Peyer's patch (tissue), 4 donors: Measurements from ENCODE around the gene DHX16. TPM values are rescaled to one million over a fixed set of nuclear protein-coding genes. Genes with fewer than 3 reads are reported as not detected.

Experiments
- DNase-seq, 3 donors: peaks; one replicate each; pipeline ENCODE4 v3.0.0-alpha.2; 2017 to 2019
- H3K27ac ChIP-seq, 4 donors: fragments of 200-600 bp; sonication (generic); one replicate each; pipeline ENCODE4 v1.5.1; 2016 to 2019
- H3K27me3 ChIP-seq, 2 donors: fragments of 200-600 bp; sonication (generic); one replicate each; pipeline ENCODE4 v1.5.1; 2019
- H3K36me3 ChIP-seq, 3 donors: fragments of 200-600 bp; sonication (generic); one replicate each; pipeline ENCODE4 v1.5.1; 2016 to 2019
- H3K4me1 ChIP-seq, 4 donors: fragments of 200-600 bp; sonication (generic); one replicate each; pipeline ENCODE4 v1.5.1; 2016 to 2019
- H3K4me3 ChIP-seq, 4 donors: fragments of 200-600 bp; sonication (generic); 1 replicate in 3 of 4; 2 replicates in 1 of 4; pipeline ENCODE4 v1.5.1; 2016 to 2019; ENCODE audit warnings: mild to moderate bottlenecking in 1 of 4
- H3K9me3 ChIP-seq, 4 donors: fragments of 200-600 bp; sonication (generic); one replicate each; pipeline ENCODE4 v1.5.1; 2016 to 2019; ENCODE audit warnings: mild to moderate bottlenecking in 1 of 4
- CTCF ChIP-seq, 6 experiments: fragments of 450-650 bp in 4 of 6; fragments of 200-600 bp in 2 of 6; sonication (generic) in 1 of 6; IDR thresholded peaks; one replicate each; pipeline ENCODE4 v1.5.1; 2017 to 2019; ENCODE audit warnings: antibody characterized with exemption in 6 of 6, mild to moderate bottlenecking in 3 of 6, moderate library complexity in 1 of 6
- POLR2A ChIP-seq, 2 donors: fragments of 450-650 bp; IDR thresholded peaks; one replicate each; pipeline ENCODE4 v1.5.1; 2017; ENCODE audit warnings: antibody characterized with exemption in 2 of 2, mild to moderate bottlenecking in 2 of 2, moderate library complexity in 2 of 2
- total RNA-seq, 4 donors: library from RNA; depleted of rRNA; stranded (reverse); fragments of >200 nt; gene quantifications; one replicate each; pipeline ENCODE4 v1.1.0, GENCODE V29; 2016

Gene DHX16
- total RNA-seq, 4 donors from 2014 or later, result 39.6 to 68.1 (median 58.2) TPM

- H3K4me1 ChIP-seq, result peaks cover 0 to 8% (median 3%) of the 10 kb centered on the region in 4 donors
- H3K4me3 ChIP-seq, result no peak overlapping the region
- no peak overlapping the region for H3K27ac ChIP-seq
- peaks cover 0 to 40% (median 0%) of the 10 kb centered on the region in 3 donors for H3K36me3 ChIP-seq
- no peak for DNase-seq
- TF ChIP-seq POLR2A (IDR thresholded peaks at IDR 0.05) (no peak), CTCF (IDR thresholded peaks at IDR 0.05) (no peak)
- no peaks in the 10 kb centered on the region for H3K9me3 ChIP-seq
- H3K27me3 ChIP-seq, result no peaks in the 10 kb centered on the region
These were observed 39.7 kb upstream of the DHX16 start for GRCh38 chr6:30712441-30712945.

- DNase-seq, result no peak
- Histone ChIP-seq H3K36me3 (peaks cover 0 to 40% (median 0%) of the 10 kb centered on the region in 3 donors), H3K27ac (peak overlapping the region in 1 of 4 donors; percentile 25), H3K4me3 (no peak overlapping the region), H3K27me3 (no peaks in the 10 kb centered on the region), H3K9me3 (no peaks in the 10 kb centered on the region), H3K4me1 (peaks cover 0 to 8% (median 3%) of the 10 kb centered on the region in 4 donors)
- TF ChIP-seq CTCF (IDR thresholded peaks at IDR 0.05) (no peak), POLR2A (IDR thresholded peaks at IDR 0.05) (no peak)
These were observed 39.1 kb upstream of the DHX16 start for GRCh38 chr6:30711758-30712380.

- Histone ChIP-seq H3K27me3 (no peaks in the 10 kb centered on the region), H3K9me3 (no peaks in the 10 kb centered on the region), H3K27ac (no peak overlapping the region), H3K4me1 (no peaks in the 10 kb centered on the region), H3K36me3 (peaks cover 0 to 39% (median 0%) of the 10 kb centered on the region in 3 donors), H3K4me3 (no peak overlapping the region)
- TF ChIP-seq POLR2A (IDR thresholded peaks at IDR 0.05), result no peak
- TF ChIP-seq CTCF (IDR thresholded peaks at IDR 0.05), result no peak
- no peak for DNase-seq
These were observed 36.5 kb upstream of the DHX16 start for GRCh38 chr6:30709101-30709868.

- H3K27me3 ChIP-seq, result no peaks in the 10 kb centered on the region
- DNase-seq, result no peak
- TF ChIP-seq POLR2A (IDR thresholded peaks at IDR 0.05), result no peak
- TF ChIP-seq CTCF (IDR thresholded peaks at IDR 0.05), result no peak
- no peak overlapping the region for H3K27ac ChIP-seq
- no peak overlapping the region for H3K4me3 ChIP-seq
- H3K4me1 ChIP-seq, result no peaks in the 10 kb centered on the region
- peaks cover 0 to 19% (median 0%) of the 10 kb centered on the region in 3 donors for H3K36me3 ChIP-seq
- no peaks in the 10 kb centered on the region for H3K9me3 ChIP-seq
These were observed 34.6 kb upstream of the DHX16 start for GRCh38 chr6:30707281-30707850.

- TF ChIP-seq POLR2A (IDR thresholded peaks at IDR 0.05), result no peak
- no peak for TF ChIP-seq CTCF (IDR thresholded peaks at IDR 0.05)
- peaks cover 0 to 5% (median 0%) of the 10 kb centered on the region in 3 donors for H3K36me3 ChIP-seq
These were observed 32.8 kb upstream of the DHX16 start for GRCh38 chr6:30705620-30706019.

More at GRCh38 chr6:30705620-30706019, 32.8 kb upstream of the DHX16 start:
- Histone ChIP-seq H3K9me3 (no peaks in the 10 kb centered on the region), H3K4me3 (no peak overlapping the region), H3K27me3 (no peaks in the 10 kb centered on the region), H3K4me1 (no peaks in the 10 kb centered on the region), H3K27ac (no peak overlapping the region)
- DNase-seq, result no peak
